A549 (cell line): Measurements from ENCODE around the gene SMAD3. TPM values are rescaled to one million over a fixed set of nuclear protein-coding genes. Genes with fewer than 3 reads are reported as not detected.

Experiments used
- ATAC-seq, 2 experiments: fragments of 200-7000 bp in 1 of 2; fragments of >200 bp in 1 of 2; cut with Nextera tagmentation in 1 of 2; cut with Tn5 transposase in 1 of 2; 3 replicates each; pipeline versions ENCODE4 v1.8.0 to v1.9.1; 2018 to 2020; ENCODE audit warnings: mild to moderate bottlenecking in 1 of 2, moderate library complexity in 1 of 2
- CTCF ChIA-PET: fragments of 300-600 bp; sonication (Branson Sonifier 250); formaldehyde crosslinking; extraction: SDS; loops from one replicate; lab custom pipeline; 2021; ENCODE audit warnings: antibody characterized with exemption, inconsistent platforms; lab: Yijun Ruan, JAX
- POLR2A ChIA-PET: fragments of 350-600 bp; formaldehyde crosslinking; extraction: SDS; loops from one replicate; lab custom pipeline; 2021; ENCODE audit warnings: antibody characterized with exemption, inconsistent platforms; lab: Yijun Ruan, JAX
- DNase-seq, 2 experiments: peaks; one replicate each; pipeline versions ENCODE4 v3.0.0 to v3.0.0-alpha.2; 2011 to 2016; ENCODE audit warnings: low read depth in 1 of 2, low spot score in 1 of 2
- FAIRE-seq: peaks from 2 replicates; lab custom pipeline; 2011; peaks lifted over from hg19 to GRCh38; lab: Jason Lieb, UNC
- H3K27ac ChIP-seq, 2 experiments: fragments of >200 bp; sonication (Bioruptor Twin); formaldehyde crosslinking; 3 replicates each; pipeline ENCODE4 v1.5.1; 2016 to 2017
- H3K4me1 ChIP-seq: fragments of >200 bp; sonication (Bioruptor Twin); formaldehyde crosslinking; 3 replicates; pipeline ENCODE4 v1.6.1; 2016
- H3K4me2 ChIP-seq: fragments of >200 bp; sonication (Bioruptor Twin); formaldehyde crosslinking; 3 replicates; pipeline ENCODE4 v1.6.1; 2016
- H3K4me3 ChIP-seq: fragments of >200 bp; sonication (Bioruptor Twin); formaldehyde crosslinking; 3 replicates; pipeline ENCODE4 v1.5.1; 2016
- H3K9me3 ChIP-seq: fragments of >200 bp; sonication (Bioruptor Twin); formaldehyde crosslinking; 3 replicates; pipeline ENCODE4 v1.6.1; 2016
- BHLHE40 ChIP-seq: IDR thresholded peaks from 2 replicates; pipeline ENCODE4 v1.6.1; 2012; ENCODE audit warnings: low read depth, low read length, inconsistent platforms
- CHD4 ChIP-seq: fragments of 200-600 bp; sonication (generic); IDR thresholded peaks from 2 replicates; pipeline ENCODE4 v1.6.1; 2016; ENCODE audit warnings: antibody characterized with exemption, mild to moderate bottlenecking, borderline replicate concordance
- FOXS1 ChIP-seq: fragments of 250-450 bp; sonication (Bioruptor Pico); IDR thresholded peaks from 2 replicates; pipeline ENCODE4 v1.5.0; 2020; ENCODE audit warnings: mild to moderate bottlenecking, moderate library complexity
- HOXB13 ChIP-seq: fragments of 250-450 bp; sonication (Bioruptor Pico); IDR thresholded peaks from 2 replicates; pipeline ENCODE4 v1.5.0; 2020; ENCODE audit warnings: low read depth, mild to moderate bottlenecking, moderate library complexity
- JUN ChIP-seq, 2 experiments: fragments of >200 bp; sonication (Bioruptor Twin); formaldehyde crosslinking; IDR thresholded peaks; 2 replicates in 1 of 2; 3 replicates in 1 of 2; pipeline ENCODE4 v1.6.1; 2016 to 2017
- MAZ ChIP-seq: fragments of 150-350 bp; IDR thresholded peaks from 2 replicates; pipeline ENCODE4 v1.6.1; 2014; ENCODE audit warnings: antibody characterized with exemption, low read depth, low read length, borderline replicate concordance
- NR3C1 ChIP-seq: fragments of >200 bp; sonication (Bioruptor Twin); formaldehyde crosslinking; IDR thresholded peaks from 3 replicates; pipeline ENCODE4 v1.6.1; 2017
- PHF8 ChIP-seq: fragments of 200-600 bp; sonication (generic); IDR thresholded peaks from 2 replicates; pipeline ENCODE4 v1.6.1; 2016; ENCODE audit warnings: low read depth, mild to moderate bottlenecking, antibody characterized with exemption, moderate library complexity, borderline replicate concordance
- RCOR1 ChIP-seq: fragments of 150-350 bp; IDR thresholded peaks from 2 replicates; pipeline ENCODE4 v1.6.1; 2014; ENCODE audit warnings: antibody characterized with exemption, low read length, low read depth
- SMC3 ChIP-seq: fragments of >200 bp; sonication (Bioruptor Twin); formaldehyde crosslinking; IDR thresholded peaks from 3 replicates; pipeline ENCODE4 v1.6.1; 2018; ENCODE audit warnings: inconsistent platforms
- TP53 ChIP-seq: fragments of 250-450 bp; sonication (Bioruptor Pico); IDR thresholded peaks from 2 replicates; pipeline ENCODE4 v1.5.0; 2021; ENCODE audit warnings: mild to moderate bottlenecking, moderate library complexity
- ZNF302 ChIP-seq: fragments of 250-450 bp; sonication (Bioruptor Pico); IDR thresholded peaks from 2 replicates; pipeline ENCODE4 v1.9.0; 2021; ENCODE audit warnings: inconsistent platforms, mild to moderate bottlenecking, moderate library complexity
- WGBS: methylation state at CpG from one replicate; pipeline ENCODE4 v1.1.6; 2017; ENCODE audit errors: missing lambda C conversion rate; 5-methylcytosine and 5-hydroxymethylcytosine counted together
- polyA plus RNA-seq, 4 experiments: library from polyadenylated mRNA; depleted of rRNA in 3 of 4; stranded (reverse); fragments of >200 nt; fragmentation: RNase III in 1 of 4; extraction: RNeasy Plus Mini Kit Qiagen cat#74134 plus additional on column Dnase treatment in 1 of 4; gene quantifications; 2 replicates in 3 of 4; 3 replicates in 1 of 4; pipeline ENCODE4 v1.2.3, GENCODE V29; 2011 to 2017
- TF ChIP-seq, protein P1 (sequence below): fragments of 250-450 bp; sonication (Bioruptor Pico); IDR thresholded peaks from 2 replicates; pipeline ENCODE4 v1.5.0; 2021; ENCODE audit warnings: mild to moderate bottlenecking, moderate library complexity, borderline replicate concordance
- TF ChIP-seq, protein P2 (sequence below): fragments of 150-350 bp; IDR thresholded peaks from 2 replicates; pipeline ENCODE4 v1.6.1; 2014; ENCODE audit warnings: low read depth, mild to moderate bottlenecking, low read length
- TF ChIP-seq, protein P3 (sequence below): fragments of >200 bp; sonication (Bioruptor Twin); formaldehyde crosslinking; IDR thresholded peaks from 3 replicates; pipeline ENCODE4 v1.5.1; 2016
- TF ChIP-seq, protein P4 (sequence below): IDR thresholded peaks from 2 replicates; pipeline ENCODE4 v1.6.1; 2012
- TF ChIP-seq, protein P5 (sequence below): fragments of 450-650 bp; IDR thresholded peaks from 2 replicates; pipeline ENCODE4 v1.6.1; 2014; ENCODE audit warnings: antibody characterized with exemption
- TF ChIP-seq, protein P6 (sequence below): fragments of 200-600 bp; sonication (generic); IDR thresholded peaks from 2 replicates; pipeline ENCODE4 v1.6.1; 2016; ENCODE audit warnings: antibody characterized with exemption, mild to moderate bottlenecking, moderate library complexity

The SMAD3 gene
- polyA plus RNA-seq, 2 of the 4 experiments (the other 2 are of a cell fraction): 74.6 to 77.2 TPM

DNA sequence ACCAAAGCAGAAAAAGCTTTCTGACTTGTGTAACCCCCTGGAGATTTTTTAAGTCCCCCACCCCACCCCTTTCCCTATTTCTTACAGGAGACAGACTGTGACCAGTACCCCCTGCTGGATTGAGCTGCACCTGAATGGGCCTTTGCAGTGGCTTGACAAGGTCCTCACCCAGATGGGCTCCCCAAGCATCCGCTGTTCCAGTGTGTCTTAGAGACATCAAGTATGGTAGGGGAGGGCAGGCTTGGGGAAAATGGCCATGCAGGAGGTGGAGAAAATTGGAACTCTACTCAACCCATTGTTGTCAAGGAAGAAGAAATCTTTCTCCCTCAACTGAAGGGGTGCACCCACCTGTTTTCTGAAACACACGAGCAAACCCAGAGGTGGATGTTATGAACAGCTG, 124.9 kb downstream of the SMAD3 start:
- 91% methylated on average over 2 of the region's 2 CpGs for WGBS
- FAIRE-seq (no peak), DNase-seq (peak in 1 of 2 experiments; percentile 11), ATAC-seq (no peak)
- no peak overlapping the region for H3K4me2 ChIP-seq
- no peak overlapping the region for H3K4me3 ChIP-seq
- peaks cover 58% of the 10 kb centered on the region for H3K4me1 ChIP-seq
- peak overlapping the region in 1 of 2 experiments; percentile 55; a peak in 3 of 6 replicates for H3K27ac ChIP-seq
- no peaks in the 10 kb centered on the region for H3K9me3 ChIP-seq
- ChIA-PET POLR2A (no interaction called here), CTCF (interaction anchor here (0.7 to 4.6 kb wide), 6 partner anchors 9 to 646 kb away, joined by 3 to 20 read pairs (median 4); no protein-coding TSS in a partner anchor)
- TF ChIP-seq, protein P1, sequence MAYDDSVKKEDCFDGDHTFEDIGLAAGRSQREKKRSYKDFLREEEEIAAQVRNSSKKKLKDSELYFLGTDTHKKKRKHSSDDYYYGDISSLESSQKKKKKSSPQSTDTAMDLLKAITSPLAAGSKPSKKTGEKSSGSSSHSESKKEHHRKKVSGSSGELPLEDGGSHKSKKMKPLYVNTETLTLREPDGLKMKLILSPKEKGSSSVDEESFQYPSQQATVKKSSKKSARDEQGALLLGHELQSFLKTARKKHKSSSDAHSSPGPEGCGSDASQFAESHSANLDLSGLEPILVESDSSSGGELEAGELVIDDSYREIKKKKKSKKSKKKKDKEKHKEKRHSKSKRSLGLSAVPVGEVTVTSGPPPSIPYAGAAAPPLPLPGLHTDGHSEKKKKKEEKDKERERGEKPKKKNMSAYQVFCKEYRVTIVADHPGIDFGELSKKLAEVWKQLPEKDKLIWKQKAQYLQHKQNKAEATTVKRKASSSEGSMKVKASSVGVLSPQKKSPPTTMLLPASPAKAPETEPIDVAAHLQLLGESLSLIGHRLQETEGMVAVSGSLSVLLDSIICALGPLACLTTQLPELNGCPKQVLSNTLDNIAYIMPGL (CRISPR knock-in tag): no peak
- TF ChIP-seq, protein P2, sequence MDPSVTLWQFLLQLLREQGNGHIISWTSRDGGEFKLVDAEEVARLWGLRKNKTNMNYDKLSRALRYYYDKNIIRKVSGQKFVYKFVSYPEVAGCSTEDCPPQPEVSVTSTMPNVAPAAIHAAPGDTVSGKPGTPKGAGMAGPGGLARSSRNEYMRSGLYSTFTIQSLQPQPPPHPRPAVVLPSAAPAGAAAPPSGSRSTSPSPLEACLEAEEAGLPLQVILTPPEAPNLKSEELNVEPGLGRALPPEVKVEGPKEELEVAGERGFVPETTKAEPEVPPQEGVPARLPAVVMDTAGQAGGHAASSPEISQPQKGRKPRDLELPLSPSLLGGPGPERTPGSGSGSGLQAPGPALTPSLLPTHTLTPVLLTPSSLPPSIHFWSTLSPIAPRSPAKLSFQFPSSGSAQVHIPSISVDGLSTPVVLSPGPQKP: no peak
- TF ChIP-seq FOXS1 (CRISPR knock-in tag) (no peak), HOXB13 (CRISPR knock-in tag) (no peak), ZNF302 (CRISPR knock-in tag) (no peak), JUN (IDR thresholded peaks at IDR 0.05) (no peak; a peak in 1 of 5 replicates), SMC3 (no peak), MAZ (no peak), PHF8 (no peak), RCOR1 (no peak), NR3C1 (no peak), CHD4 (no peak), TP53 (CRISPR knock-in tag) (no peak), BHLHE40 (no peak)
- TF ChIP-seq, protein P3, sequence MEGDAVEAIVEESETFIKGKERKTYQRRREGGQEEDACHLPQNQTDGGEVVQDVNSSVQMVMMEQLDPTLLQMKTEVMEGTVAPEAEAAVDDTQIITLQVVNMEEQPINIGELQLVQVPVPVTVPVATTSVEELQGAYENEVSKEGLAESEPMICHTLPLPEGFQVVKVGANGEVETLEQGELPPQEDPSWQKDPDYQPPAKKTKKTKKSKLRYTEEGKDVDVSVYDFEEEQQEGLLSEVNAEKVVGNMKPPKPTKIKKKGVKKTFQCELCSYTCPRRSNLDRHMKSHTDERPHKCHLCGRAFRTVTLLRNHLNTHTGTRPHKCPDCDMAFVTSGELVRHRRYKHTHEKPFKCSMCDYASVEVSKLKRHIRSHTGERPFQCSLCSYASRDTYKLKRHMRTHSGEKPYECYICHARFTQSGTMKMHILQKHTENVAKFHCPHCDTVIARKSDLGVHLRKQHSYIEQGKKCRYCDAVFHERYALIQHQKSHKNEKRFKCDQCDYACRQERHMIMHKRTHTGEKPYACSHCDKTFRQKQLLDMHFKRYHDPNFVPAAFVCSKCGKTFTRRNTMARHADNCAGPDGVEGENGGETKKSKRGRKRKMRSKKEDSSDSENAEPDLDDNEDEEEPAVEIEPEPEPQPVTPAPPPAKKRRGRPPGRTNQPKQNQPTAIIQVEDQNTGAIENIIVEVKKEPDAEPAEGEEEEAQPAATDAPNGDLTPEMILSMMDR: no peak
- TF ChIP-seq, protein P4, sequence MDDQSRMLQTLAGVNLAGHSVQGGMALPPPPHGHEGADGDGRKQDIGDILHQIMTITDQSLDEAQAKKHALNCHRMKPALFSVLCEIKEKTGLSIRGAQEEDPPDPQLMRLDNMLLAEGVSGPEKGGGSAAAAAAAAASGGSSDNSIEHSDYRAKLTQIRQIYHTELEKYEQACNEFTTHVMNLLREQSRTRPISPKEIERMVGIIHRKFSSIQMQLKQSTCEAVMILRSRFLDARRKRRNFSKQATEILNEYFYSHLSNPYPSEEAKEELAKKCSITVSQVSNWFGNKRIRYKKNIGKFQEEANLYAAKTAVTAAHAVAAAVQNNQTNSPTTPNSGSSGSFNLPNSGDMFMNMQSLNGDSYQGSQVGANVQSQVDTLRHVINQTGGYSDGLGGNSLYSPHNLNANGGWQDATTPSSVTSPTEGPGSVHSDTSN: no peak
- TF ChIP-seq, protein P5, sequence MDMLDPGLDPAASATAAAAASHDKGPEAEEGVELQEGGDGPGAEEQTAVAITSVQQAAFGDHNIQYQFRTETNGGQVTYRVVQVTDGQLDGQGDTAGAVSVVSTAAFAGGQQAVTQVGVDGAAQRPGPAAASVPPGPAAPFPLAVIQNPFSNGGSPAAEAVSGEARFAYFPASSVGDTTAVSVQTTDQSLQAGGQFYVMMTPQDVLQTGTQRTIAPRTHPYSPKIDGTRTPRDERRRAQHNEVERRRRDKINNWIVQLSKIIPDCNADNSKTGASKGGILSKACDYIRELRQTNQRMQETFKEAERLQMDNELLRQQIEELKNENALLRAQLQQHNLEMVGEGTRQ: no peak
- TF ChIP-seq, protein P6, sequence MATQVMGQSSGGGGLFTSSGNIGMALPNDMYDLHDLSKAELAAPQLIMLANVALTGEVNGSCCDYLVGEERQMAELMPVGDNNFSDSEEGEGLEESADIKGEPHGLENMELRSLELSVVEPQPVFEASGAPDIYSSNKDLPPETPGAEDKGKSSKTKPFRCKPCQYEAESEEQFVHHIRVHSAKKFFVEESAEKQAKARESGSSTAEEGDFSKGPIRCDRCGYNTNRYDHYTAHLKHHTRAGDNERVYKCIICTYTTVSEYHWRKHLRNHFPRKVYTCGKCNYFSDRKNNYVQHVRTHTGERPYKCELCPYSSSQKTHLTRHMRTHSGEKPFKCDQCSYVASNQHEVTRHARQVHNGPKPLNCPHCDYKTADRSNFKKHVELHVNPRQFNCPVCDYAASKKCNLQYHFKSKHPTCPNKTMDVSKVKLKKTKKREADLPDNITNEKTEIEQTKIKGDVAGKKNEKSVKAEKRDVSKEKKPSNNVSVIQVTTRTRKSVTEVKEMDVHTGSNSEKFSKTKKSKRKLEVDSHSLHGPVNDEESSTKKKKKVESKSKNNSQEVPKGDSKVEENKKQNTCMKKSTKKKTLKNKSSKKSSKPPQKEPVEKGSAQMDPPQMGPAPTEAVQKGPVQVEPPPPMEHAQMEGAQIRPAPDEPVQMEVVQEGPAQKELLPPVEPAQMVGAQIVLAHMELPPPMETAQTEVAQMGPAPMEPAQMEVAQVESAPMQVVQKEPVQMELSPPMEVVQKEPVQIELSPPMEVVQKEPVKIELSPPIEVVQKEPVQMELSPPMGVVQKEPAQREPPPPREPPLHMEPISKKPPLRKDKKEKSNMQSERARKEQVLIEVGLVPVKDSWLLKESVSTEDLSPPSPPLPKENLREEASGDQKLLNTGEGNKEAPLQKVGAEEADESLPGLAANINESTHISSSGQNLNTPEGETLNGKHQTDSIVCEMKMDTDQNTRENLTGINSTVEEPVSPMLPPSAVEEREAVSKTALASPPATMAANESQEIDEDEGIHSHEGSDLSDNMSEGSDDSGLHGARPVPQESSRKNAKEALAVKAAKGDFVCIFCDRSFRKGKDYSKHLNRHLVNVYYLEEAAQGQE: no peak
